Stimulated activated naive CD8-positive, alpha-beta T cell treated with anti-CD3 and anti-CD28 coated beads, Interleukin-15, Interleukin-2, amounts not matched to agents 100 ng/mL and 50 ng/mL, for 24 hours (primary cell): ENCODE data around the gene TNNI3.

ENCODE experiments used
- H3K27ac Mint-ChIP-seq: one replicate; pipeline ENCODE4 v1.8.0; 2021; ENCODE audit warnings: mild to moderate bottlenecking, mixed read lengths
- H3K27me3 Mint-ChIP-seq: one replicate; pipeline ENCODE4 v1.8.0; 2021; ENCODE audit warnings: mixed read lengths
- H3K36me3 Mint-ChIP-seq: one replicate; pipeline ENCODE4 v1.8.0; 2021; ENCODE audit warnings: low read depth, mixed read lengths
- H3K4me1 Mint-ChIP-seq: one replicate; pipeline ENCODE4 v1.8.0; 2021; ENCODE audit warnings: low read depth, mixed read lengths
- H3K4me3 Mint-ChIP-seq: one replicate; pipeline ENCODE4 v1.8.0; 2021; ENCODE audit warnings: mild to moderate bottlenecking, mixed read lengths
- H3K9me3 Mint-ChIP-seq: one replicate; pipeline ENCODE4 v1.8.0; 2021; ENCODE audit warnings: mixed read lengths

The TNNI3 gene

GRCh38 chr19:55145232-55145631 lies 12.3 kb downstream of the TNNI3 start:
- H3K36me3 Mint-ChIP-seq, result no peaks in the 10 kb centered on the region
- H3K27ac Mint-ChIP-seq, result no peak overlapping the region
- no peaks in the 10 kb centered on the region for H3K9me3 Mint-ChIP-seq
- peaks cover 50% of the 10 kb centered on the region for H3K27me3 Mint-ChIP-seq
- H3K4me1 Mint-ChIP-seq, result no peaks in the 10 kb centered on the region
- H3K4me3 Mint-ChIP-seq, result no peak overlapping the region

- Mint-ChIP-seq H3K4me3 (no peak overlapping the region), H3K27ac (no peak overlapping the region), H3K36me3 (no peaks in the 10 kb centered on the region), H3K27me3 (peaks cover 37% of the 10 kb centered on the region), H3K4me1 (no peaks in the 10 kb centered on the region), H3K9me3 (no peaks in the 10 kb centered on the region)
These were observed 15.8 kb downstream of the TNNI3 start for GRCh38 chr19:55141696-55142095.

- Mint-ChIP-seq H3K36me3 (no peaks in the 10 kb centered on the region), H3K27me3 (peaks cover 23% of the 10 kb centered on the region)
These were observed 19.6 kb downstream of the TNNI3 start for GRCh38 chr19:55137915-55138314.

GRCh38 chr19:55136399-55137102 lies 21.0 kb downstream of the TNNI3 start:
- no peaks in the 10 kb centered on the region for H3K4me1 Mint-ChIP-seq
- no peak overlapping the region for H3K27ac Mint-ChIP-seq
- H3K9me3 Mint-ChIP-seq, result no peaks in the 10 kb centered on the region
- no peaks in the 10 kb centered on the region for H3K36me3 Mint-ChIP-seq
- H3K4me3 Mint-ChIP-seq, result no peak overlapping the region
- H3K27me3 Mint-ChIP-seq, result peaks cover 30% of the 10 kb centered on the region

More at GRCh38 chr19:55137915-55138314, 19.6 kb downstream of the TNNI3 start:
- Mint-ChIP-seq H3K27ac (no peak overlapping the region), H3K4me1 (no peaks in the 10 kb centered on the region), H3K9me3 (no peaks in the 10 kb centered on the region), H3K4me3 (no peak overlapping the region)

DNA sequence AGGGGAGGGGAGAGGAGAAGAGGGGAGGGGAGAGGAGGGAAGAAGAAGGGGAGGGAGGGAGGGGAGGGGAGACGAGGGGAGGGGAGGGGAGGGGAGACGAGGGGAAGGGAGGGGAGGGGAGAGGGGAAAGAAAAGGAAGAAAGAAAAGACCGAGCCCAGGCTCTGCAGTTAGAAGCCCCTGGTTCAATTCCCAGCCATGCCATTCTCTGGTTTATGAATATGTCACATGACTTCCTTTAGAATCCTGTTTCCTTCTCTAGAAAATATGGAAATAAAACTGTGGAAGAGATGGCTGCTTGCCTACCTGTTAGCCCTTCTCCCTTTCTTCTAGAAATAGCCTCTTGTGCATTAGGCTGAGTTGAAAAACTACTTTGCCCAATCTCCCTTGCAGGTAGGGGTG lies 22.8 kb downstream of the TNNI3 start:
- Mint-ChIP-seq H3K9me3 (no peaks in the 10 kb centered on the region), H3K27me3 (peaks cover 33% of the 10 kb centered on the region), H3K27ac (no peak overlapping the region), H3K4me1 (no peaks in the 10 kb centered on the region), H3K4me3 (no peak overlapping the region), H3K36me3 (no peaks in the 10 kb centered on the region)

GRCh38 chr19:55133639-55134444 lies 23.7 kb downstream of the TNNI3 start:
- Mint-ChIP-seq H3K9me3 (no peaks in the 10 kb centered on the region), H3K27ac (no peak overlapping the region), H3K36me3 (no peaks in the 10 kb centered on the region), H3K4me3 (no peak overlapping the region), H3K27me3 (peaks cover 33% of the 10 kb centered on the region), H3K4me1 (no peaks in the 10 kb centered on the region)

- Mint-ChIP-seq H3K27ac (no peak overlapping the region), H3K27me3 (peaks cover 40% of the 10 kb centered on the region)
These were observed 24.9 kb downstream of the TNNI3 start for GRCh38 chr19:55132453-55133129.

GRCh38 chr19:55131421-55131820 lies 26.1 kb downstream of the TNNI3 start:
- H3K27ac Mint-ChIP-seq, result no peak overlapping the region
- no peaks in the 10 kb centered on the region for H3K36me3 Mint-ChIP-seq
- no peaks in the 10 kb centered on the region for H3K9me3 Mint-ChIP-seq
- no peak overlapping the region for H3K4me3 Mint-ChIP-seq
- peaks cover 45% of the 10 kb centered on the region for H3K27me3 Mint-ChIP-seq
- no peaks in the 10 kb centered on the region for H3K4me1 Mint-ChIP-seq

More at GRCh38 chr19:55132453-55133129, 24.9 kb downstream of the TNNI3 start:
- Mint-ChIP-seq H3K36me3 (no peaks in the 10 kb centered on the region), H3K4me3 (no peak overlapping the region), H3K9me3 (no peaks in the 10 kb centered on the region), H3K4me1 (no peaks in the 10 kb centered on the region)

GRCh38 chr19:55119053-55119452 lies 38.5 kb downstream of the TNNI3 start:
- no peaks in the 10 kb centered on the region for H3K9me3 Mint-ChIP-seq

GRCh38 chr19:55118401-55118991 lies 39.0 kb downstream of the TNNI3 start:
- peaks cover 5% of the 10 kb centered on the region for H3K36me3 Mint-ChIP-seq
- peak overlapping the region; percentile 95 for H3K27ac Mint-ChIP-seq
- H3K27me3 Mint-ChIP-seq, result peaks cover 10% of the 10 kb centered on the region
- peaks cover 27% of the 10 kb centered on the region for H3K4me1 Mint-ChIP-seq
- no peaks in the 10 kb centered on the region for H3K9me3 Mint-ChIP-seq
- peak overlapping the region; percentile 96 for H3K4me3 Mint-ChIP-seq

More at GRCh38 chr19:55119053-55119452, 38.5 kb downstream of the TNNI3 start:
- peaks cover 5% of the 10 kb centered on the region for H3K36me3 Mint-ChIP-seq
- H3K27ac Mint-ChIP-seq, result peak overlapping the region; percentile 50
- H3K27me3 Mint-ChIP-seq, result peaks cover 15% of the 10 kb centered on the region
- H3K4me1 Mint-ChIP-seq, result peaks cover 27% of the 10 kb centered on the region
- peak overlapping the region; percentile 64 for H3K4me3 Mint-ChIP-seq

- peaks cover 27% of the 10 kb centered on the region for H3K4me1 Mint-ChIP-seq
- no peaks in the 10 kb centered on the region for H3K9me3 Mint-ChIP-seq
- peak overlapping the region; percentile 95 for H3K27ac Mint-ChIP-seq
- peaks cover 5% of the 10 kb centered on the region for H3K36me3 Mint-ChIP-seq
- peak overlapping the region; percentile 96 for H3K4me3 Mint-ChIP-seq
- H3K27me3 Mint-ChIP-seq, result peaks cover 3% of the 10 kb centered on the region
These were observed 39.7 kb downstream of the TNNI3 start for GRCh38 chr19:55117663-55118391.

GRCh38 chr19:55116859-55117662 lies 40.5 kb downstream of the TNNI3 start, which contains the start of gene PPP1R12C:
TSS of gene PPP1R12C (minus strand) at chr19:55117637. CDS start at chr19:55117543, 94 bp downstream.
- H3K9me3 Mint-ChIP-seq, result no peaks in the 10 kb centered on the region

GRCh38 chr19:55116232-55116858 lies 41.2 kb downstream of the TNNI3 start:
- H3K4me1 Mint-ChIP-seq, result peaks cover 27% of the 10 kb centered on the region
- H3K4me3 Mint-ChIP-seq, result peak overlapping the region; percentile 95
- peak overlapping the region; percentile 90 for H3K27ac Mint-ChIP-seq
- peaks cover 5% of the 10 kb centered on the region for H3K36me3 Mint-ChIP-seq
- no peaks in the 10 kb centered on the region for H3K27me3 Mint-ChIP-seq
- no peaks in the 10 kb centered on the region for H3K9me3 Mint-ChIP-seq

More at GRCh38 chr19:55116859-55117662, 40.5 kb downstream of the TNNI3 start, which contains the start of gene PPP1R12C:
- H3K4me3 Mint-ChIP-seq, result peak within 1 kb of the TSS; percentile 96
- H3K36me3 Mint-ChIP-seq, result peaks cover 5% of the 10 kb centered on the region
- H3K27ac Mint-ChIP-seq, result peak within 1 kb of the TSS; percentile 95
- H3K27me3 Mint-ChIP-seq, result no peaks in the 10 kb centered on the region
- peaks cover 27% of the 10 kb centered on the region for H3K4me1 Mint-ChIP-seq
